Endothelial cell of umbilical vein (primary cell): ENCODE data around the gene NIPA2. TPM values are rescaled to one million over a fixed set of nuclear protein-coding genes. Genes with fewer than 3 reads are reported as not detected.

Experiments used
- BruUV-seq: library from RNA; stranded (reverse); fragments of 400-500 nt; replicated peaks from 2 replicates; lab custom pipeline; 2021; lab: Mats Ljungman, UMichigan
- CTCF ChIA-PET: fragments of 300-600, 350-600 bp; sonication (Branson Sonifier 250); formaldehyde crosslinking; loops from one replicate; lab custom pipeline; 2021; ENCODE audit warnings: antibody characterized with exemption, inconsistent platforms; lab: Charles Lee
- POLR2A ChIA-PET: fragments of 300-600, 350-600 bp; sonication (Branson Sonifier 250); formaldehyde crosslinking; loops from one replicate; lab custom pipeline; 2021; ENCODE audit warnings: antibody characterized with exemption, inconsistent platforms; lab: Charles Lee
- DNase-seq: peaks from one replicate; pipeline ENCODE4 v3.0.0-alpha.2; 2011; ENCODE audit warnings: low read depth, low spot score
- FAIRE-seq: peaks from 2 replicates; lab custom pipeline; 2011; peaks lifted over from hg19 to GRCh38; lab: Jason Lieb, UNC
- H2AFZ ChIP-seq: 2 replicates; pipeline ENCODE4 v1.6.0; 2012; ENCODE audit warnings: low read depth, low read length, control low read depth, inconsistent platforms
- H3K27ac ChIP-seq: 2 replicates; pipeline ENCODE4 v1.5.1; 2011; ENCODE audit warnings: low read depth, mild to moderate bottlenecking, control low read depth, low read length, moderate library complexity; ENCODE audit not compliant: insufficient read depth
- H3K27me3 ChIP-seq, 2 experiments: 2 replicates each; pipeline versions ENCODE4 v1.6.0 to v1.6.1; 2011; ENCODE audit warnings: low read length in 2 of 2, mixed read lengths in 1 of 2; ENCODE audit not compliant: control insufficient read depth in 2 of 2, insufficient read depth in 2 of 2
- H3K36me3 ChIP-seq, 2 experiments: 2 replicates in 1 of 2; 3 replicates in 1 of 2; pipeline ENCODE4 v1.5.1; 2011; ENCODE audit warnings: low read length in 2 of 2, mild to moderate bottlenecking in 1 of 2, moderate library complexity in 1 of 2; ENCODE audit not compliant: control insufficient read depth in 2 of 2, insufficient read depth in 2 of 2; ENCODE audit errors: extremely low read depth in 1 of 2
- H3K4me1 ChIP-seq: 3 replicates; pipeline ENCODE4 v1.5.1; 2011; ENCODE audit warnings: mild to moderate bottlenecking, low read length; ENCODE audit not compliant: control insufficient read depth, insufficient read depth; ENCODE audit errors: extremely low read depth
- H3K4me2 ChIP-seq: 2 replicates; pipeline ENCODE4 v1.6.1; 2011; ENCODE audit warnings: low read length, control low read depth, mixed read lengths; ENCODE audit not compliant: insufficient read depth
- H3K4me3 ChIP-seq, 3 experiments: fragments of 200-600 bp in 1 of 3; sonication (generic), shearing (Covaris generic) in 1 of 3; replicated peaks in 1 of 3; 2 replicates each; pipeline ENCODE4 v1.5.1; 2011 to 2016; ENCODE audit warnings: control low read depth in 3 of 3, low read length in 3 of 3, mild to moderate bottlenecking in 2 of 3, inconsistent platforms in 1 of 3, low read depth in 1 of 3, moderate library complexity in 1 of 3; ENCODE audit not compliant: insufficient read depth in 1 of 3
- H3K79me2 ChIP-seq: 2 replicates; pipeline ENCODE4 v1.6.0; 2012; ENCODE audit warnings: low read length, inconsistent platforms; ENCODE audit not compliant: control insufficient read depth, insufficient read depth
- H3K9ac ChIP-seq: replicated peaks from 2 replicates; pipeline ENCODE3; 2011; ENCODE audit warnings: low read length, control low read depth; ENCODE audit not compliant: insufficient read depth; ENCODE audit errors: extremely low read depth
- H3K9me1 ChIP-seq: replicated peaks from 3 replicates; pipeline ENCODE4 v1.6.0; 2011; ENCODE audit warnings: mild to moderate bottlenecking, low read length; ENCODE audit not compliant: control insufficient read depth, insufficient read depth; ENCODE audit errors: extremely low read depth
- H3K9me3 ChIP-seq: replicated peaks from 2 replicates; pipeline ENCODE4 v1.5.1; 2012; ENCODE audit warnings: low read length, inconsistent platforms; ENCODE audit not compliant: control insufficient read depth, insufficient read depth
- H4K20me1 ChIP-seq: replicated peaks from 2 replicates; pipeline ENCODE3; 2011; ENCODE audit warnings: mild to moderate bottlenecking, low read length; ENCODE audit not compliant: control insufficient read depth, insufficient read depth; ENCODE audit errors: extremely low read depth
- CTCF ChIP-seq, 2 donors: IDR thresholded peaks; 1 replicate in 1 of 2; 2 replicates in 1 of 2; pipeline ENCODE4 v1.5.1; 2011; ENCODE audit warnings: low read length in 2 of 2, mild to moderate bottlenecking in 2 of 2, moderate library complexity in 2 of 2, control low read depth in 1 of 2, inconsistent platforms in 1 of 2, low read depth in 1 of 2; ENCODE audit not compliant: insufficient read depth in 1 of 2; ENCODE audit errors: extremely low read depth in 1 of 2
- GATA2 ChIP-seq: IDR thresholded peaks from 2 replicates; pipeline ENCODE4 v1.7.0; 2011; ENCODE audit warnings: low read depth, mild to moderate bottlenecking, moderate library complexity, mixed read lengths, low read length; ENCODE audit not compliant: insufficient read length, insufficient read depth
- JUN ChIP-seq: IDR thresholded peaks from 2 replicates; pipeline ENCODE4 v1.6.1; 2011; ENCODE audit warnings: borderline replicate concordance, low read depth; ENCODE audit not compliant: insufficient read length, insufficient read depth
- MYC ChIP-seq: IDR thresholded peaks from one replicate; pipeline ENCODE4 v1.6.1; 2011; ENCODE audit warnings: mild to moderate bottlenecking, low read depth, low read length
- POLR2A ChIP-seq: IDR thresholded peaks from 2 replicates; pipeline ENCODE4 v1.6.1; 2012; ENCODE audit warnings: low read depth, mild to moderate bottlenecking, control low read depth, low read length
- POLR2AphosphoS5 ChIP-seq: IDR thresholded peaks from 2 replicates; pipeline ENCODE4 v1.6.1; 2012; ENCODE audit warnings: low read depth, mild to moderate bottlenecking, control low read depth, low read length, moderate library complexity; ENCODE audit not compliant: insufficient read depth
- dilution Hi-C: fragments of 300-500 bp; cut with MboI; formaldehyde crosslinking; loops from one replicate; pipeline ENCODE4 v1.15.0; 2019; ENCODE audit warnings: low sequenced_read_pairs; ENCODE audit not compliant: extremely low pct_ligation_motif_present
- intact Hi-C: fragments of 100-400 bp; cut with micrococcal nuclease; formaldehyde crosslinking; loops from one replicate; pipeline ENCODE4 v1.10.0; 2022
- polyA plus RNA-seq, 4 experiments: library from polyadenylated mRNA; depleted of rRNA in 3 of 4; stranded (reverse) in 3 of 4; unstranded in 1 of 4; fragments of >200 nt; gene quantifications; 2 replicates each; pipeline versions ENCODE4 v1.2.1 to v1.2.3, GENCODE V29; 2011 to 2012; ENCODE audit warnings: missing spikeins in 1 of 4
- total RNA-seq: library from RNA; stranded (reverse); gene quantifications from 2 replicates; pipeline ENCODE4 v1.2.3, GENCODE V29; 2021
- TF ChIP-seq, protein P1 (sequence below): IDR thresholded peaks from 2 replicates; pipeline ENCODE4 v1.6.1; 2011; ENCODE audit not compliant: insufficient read depth, insufficient read length

Gene NIPA2
- total and polyA plus RNA-seq, 2 donors (not counting 3 experiments of a cell fraction or from before 2014, with no cell fraction given), result 55.2 to 75.7 TPM

GRCh38 chr15:22889146-22889818 lies 50.8 kb downstream of the NIPA2 start:
- H3K36me3 ChIP-seq, result peaks cover 8% of the 10 kb centered on the region in 2 experiments
- H3K4me2 ChIP-seq, result no peak overlapping the region
- dilution Hi-C loops (no loop called here), intact Hi-C loops (no loop called here)
- no peaks in the 10 kb centered on the region for H4K20me1 ChIP-seq
- H3K27ac ChIP-seq, result no peak overlapping the region
- BruUV-seq, result no TSS peak
- H3K9ac ChIP-seq, result no peak overlapping the region
- no peaks in the 10 kb centered on the region for H3K27me3 ChIP-seq
- no peak overlapping the region for H2AFZ ChIP-seq
- H3K79me2 ChIP-seq, result no peaks in the 10 kb centered on the region
- no peaks in the 10 kb centered on the region for H3K9me1 ChIP-seq
- CTCF ChIA-PET, result no interaction called here
- FAIRE-seq (no peak), DNase-seq (no peak)
- no peak overlapping the region for H3K4me3 ChIP-seq
- POLR2A ChIA-PET, result no interaction called here
- TF ChIP-seq MYC (no peak), POLR2AphosphoS5 (no peak), JUN (no peak), GATA2 (no peak), POLR2A (no peak), CTCF (IDR thresholded peaks at IDR 0.05; ENCODE audit: extremely low read depth in 1 of 2, insufficient read depth in 1 of 2, low read depth in 1 of 2, low read length in 2 of 2) (no peak)
- TF ChIP-seq, protein P1, sequence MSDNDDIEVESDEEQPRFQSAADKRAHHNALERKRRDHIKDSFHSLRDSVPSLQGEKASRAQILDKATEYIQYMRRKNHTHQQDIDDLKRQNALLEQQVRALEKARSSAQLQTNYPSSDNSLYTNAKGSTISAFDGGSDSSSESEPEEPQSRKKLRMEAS, result no peak
- peaks cover 4% of the 10 kb centered on the region for H3K4me1 ChIP-seq
- H3K9me3 ChIP-seq, result no peaks in the 10 kb centered on the region
